HG02642 (cell line): ENCODE measurements around the gene COL27A1.

ENCODE experiments used
- ATAC-seq: cut with Tn5 transposase; IDR thresholded peaks from one replicate; pipeline ENCODE4 v1.9.1; 2021; ENCODE audit warnings: mild to moderate bottlenecking; ENCODE audit not compliant: unreplicated experiment, poor library complexity

Gene COL27A1

DNA sequence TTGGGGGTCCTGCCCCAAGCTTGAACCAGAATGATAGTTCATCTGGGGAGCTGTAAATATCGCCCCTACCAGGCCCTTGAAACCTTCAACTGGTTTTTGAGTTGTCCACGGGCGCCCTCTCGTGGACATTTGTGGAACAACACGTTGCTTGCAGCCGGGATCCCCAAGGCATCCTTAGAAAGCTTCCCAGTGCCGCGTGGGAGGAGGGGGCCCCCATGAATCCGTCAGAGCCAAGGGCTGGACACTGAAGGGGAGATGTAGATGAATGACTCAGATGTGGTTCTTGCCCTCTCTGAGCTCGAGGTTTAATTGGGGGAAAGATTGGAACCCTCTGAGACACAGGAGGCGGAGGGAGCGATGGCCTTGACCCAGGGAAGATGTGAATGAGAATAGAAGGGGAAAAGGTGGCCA, 135.7 kb downstream of the COL27A1 start:
- ATAC-seq, result no peak

DNA sequence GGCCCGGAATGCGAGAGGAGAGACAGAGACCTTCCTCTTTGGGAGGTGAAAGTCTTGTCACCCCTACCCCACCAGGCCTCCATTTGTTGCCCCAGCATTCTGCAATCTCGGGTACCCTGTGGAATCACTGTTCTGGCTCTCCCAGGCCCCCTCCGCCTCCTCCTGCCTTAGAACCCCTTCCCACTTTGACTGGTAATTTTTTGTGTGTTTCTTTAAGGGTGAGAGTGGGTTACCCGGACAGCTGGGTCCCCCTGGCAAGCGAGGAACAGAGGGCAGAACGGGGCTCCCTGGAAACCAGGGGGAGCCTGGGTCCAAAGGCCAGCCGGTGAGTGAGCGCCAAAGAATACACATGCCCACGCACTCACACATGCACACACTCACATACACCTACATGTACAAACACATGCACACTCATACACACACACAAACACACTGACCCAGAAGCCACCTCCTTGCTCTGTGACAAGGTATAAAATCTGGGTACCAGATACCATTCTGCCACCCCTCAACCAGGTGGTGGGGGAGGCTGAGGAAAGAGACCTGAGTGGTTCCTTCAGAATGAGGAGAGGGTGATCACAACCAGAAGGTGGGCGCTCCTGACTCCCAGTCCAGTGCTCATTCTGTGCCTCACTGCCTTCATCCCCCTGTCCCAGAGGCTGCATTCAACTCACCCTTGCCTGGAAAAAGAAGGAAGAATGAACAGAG, 136.7 kb downstream of the COL27A1 start:
- ATAC-seq, result no peak

DNA sequence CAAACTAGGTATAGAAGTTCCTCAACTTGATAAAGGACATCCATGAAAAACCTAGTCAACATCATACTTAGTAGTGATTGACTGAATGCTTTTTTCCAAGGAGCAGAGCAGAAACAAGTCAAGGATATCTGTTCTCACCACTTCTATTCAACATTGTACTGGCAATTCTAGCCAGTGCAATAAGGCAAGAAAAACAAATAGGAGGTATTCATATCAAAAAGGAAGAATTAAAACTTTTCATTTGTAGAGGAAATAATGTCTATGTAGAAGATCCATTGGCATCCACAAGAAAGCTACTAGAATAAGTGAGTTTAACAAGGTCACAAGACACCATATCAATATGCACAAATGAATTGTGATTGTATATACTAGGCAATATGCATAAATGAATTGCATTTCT, 139.3 kb downstream of the COL27A1 start:
- no peak for ATAC-seq

- no peak for ATAC-seq
Observed at GRCh38 chr9:114296338-114296737, 141.0 kb downstream of the COL27A1 start.

DNA sequence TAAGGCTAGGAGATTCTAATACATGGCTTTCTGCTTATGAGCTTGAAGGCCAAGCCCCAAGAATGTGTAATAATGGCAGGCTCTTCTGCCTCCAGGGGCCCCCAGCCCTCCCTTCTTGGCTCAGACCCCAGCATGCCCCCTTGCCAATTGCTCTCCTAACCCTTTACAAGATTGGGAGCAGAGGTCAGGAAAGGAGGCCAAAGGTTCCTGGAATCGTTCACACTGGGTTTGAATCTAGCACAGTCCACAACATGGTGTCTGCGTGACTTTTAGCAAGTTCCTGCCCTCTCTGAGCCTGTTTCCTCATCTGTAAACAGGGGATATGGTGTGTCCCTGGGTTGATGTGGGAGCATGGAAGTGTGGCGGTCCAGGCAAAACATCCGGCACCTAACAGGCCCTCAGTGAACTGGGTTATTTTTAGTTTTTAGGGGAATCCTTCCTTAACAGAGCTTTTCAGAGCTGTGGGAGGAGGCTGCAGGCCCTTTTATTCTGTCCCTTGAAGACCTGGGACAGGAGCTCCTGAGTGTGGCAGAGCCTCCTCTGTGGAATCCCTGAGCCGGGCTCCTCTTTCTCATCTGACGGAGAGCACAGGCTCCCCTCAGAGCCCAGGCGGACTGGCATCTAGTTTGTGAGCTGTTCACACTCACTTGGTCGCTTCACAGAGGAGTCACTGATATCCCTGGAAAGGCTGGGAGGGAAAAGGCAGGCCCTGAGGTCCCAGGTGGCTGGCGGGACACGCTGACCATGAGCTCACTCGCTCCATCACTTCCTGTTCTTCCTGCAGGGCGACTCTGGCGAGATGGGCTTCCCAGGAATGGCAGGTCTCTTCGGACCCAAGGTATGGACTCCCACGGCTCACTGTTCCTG, 144.2 kb downstream of the COL27A1 start:
- no peak for ATAC-seq

DNA sequence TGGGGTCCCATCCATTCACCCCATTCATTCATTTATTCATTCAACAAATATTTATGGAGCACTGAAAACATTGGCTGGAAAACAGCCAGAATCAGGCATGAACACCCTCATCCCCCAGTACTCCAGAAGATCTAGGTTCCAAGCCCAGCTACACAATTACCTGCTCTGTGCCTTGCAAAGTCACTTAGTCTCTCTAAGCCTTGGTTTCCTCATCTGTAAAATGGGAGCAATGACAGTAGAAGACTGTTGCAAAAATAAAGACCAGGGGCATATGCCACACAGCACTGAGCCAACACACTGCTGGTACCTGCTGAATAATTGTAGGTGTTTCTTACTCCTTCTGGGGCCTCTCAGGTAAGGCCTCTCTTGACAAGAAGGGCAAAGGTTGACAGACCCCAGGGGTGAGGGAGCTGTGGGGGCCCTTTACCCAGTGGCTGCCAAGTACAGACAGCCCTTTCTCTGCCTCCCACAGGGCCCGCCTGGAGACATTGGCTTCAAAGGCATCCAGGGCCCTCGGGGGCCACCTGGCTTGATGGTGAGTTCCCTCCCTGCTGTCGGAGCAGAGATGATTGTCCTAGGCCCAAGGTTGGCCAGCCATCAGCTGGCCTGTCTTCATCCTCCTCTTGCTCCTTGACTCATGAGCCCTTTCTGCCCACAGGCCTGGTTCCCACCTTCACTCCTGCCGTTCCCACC, 145.0 kb downstream of the COL27A1 start:
- no peak for ATAC-seq

DNA sequence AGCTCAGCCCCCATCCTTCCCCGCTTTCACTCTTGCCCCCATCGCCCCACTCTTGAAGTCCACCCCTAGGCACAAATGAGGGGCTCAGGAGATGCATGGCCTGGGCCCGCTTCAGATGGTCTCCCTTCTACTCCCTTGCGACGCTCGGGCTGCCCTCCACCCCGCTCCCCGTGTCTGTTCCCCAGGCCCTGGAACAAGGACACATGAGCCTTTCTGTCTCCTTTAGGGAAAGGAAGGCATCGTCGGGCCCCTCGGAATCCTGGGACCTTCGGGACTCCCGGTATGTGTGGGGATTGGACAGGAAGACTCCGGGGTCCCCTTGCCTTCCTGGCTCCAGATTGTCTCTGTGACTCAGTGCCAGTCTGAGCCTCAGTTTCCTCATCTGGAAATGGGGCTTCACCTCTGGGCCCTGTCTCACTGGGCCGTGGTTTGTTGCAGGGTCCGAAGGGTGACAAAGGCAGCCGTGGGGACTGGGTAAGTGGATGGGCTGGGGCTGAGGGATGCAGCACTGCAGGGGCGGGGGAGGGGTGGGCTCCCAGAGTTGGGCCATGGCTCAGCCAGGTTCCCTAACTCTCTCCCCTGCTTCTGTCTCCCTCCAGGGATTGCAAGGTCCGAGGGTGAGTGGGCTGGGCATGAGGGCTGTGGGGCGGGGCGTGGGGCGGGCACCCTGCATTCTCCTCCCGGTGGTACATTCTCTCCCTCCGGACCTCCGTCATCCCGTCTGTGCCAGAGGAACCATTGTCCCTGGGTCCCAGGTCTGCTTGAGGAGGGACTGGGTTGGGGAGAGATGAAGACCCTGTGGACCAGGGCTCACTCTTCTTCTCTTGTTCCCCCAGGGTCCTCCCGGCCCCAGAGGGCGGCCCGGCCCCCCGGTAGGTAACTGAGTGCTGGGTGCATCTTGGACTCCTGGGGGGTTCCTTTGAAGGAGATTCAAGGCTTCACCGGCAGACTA, 145.8 kb downstream of the COL27A1 start:
- ATAC-seq, result no peak

GRCh38 chr9:114301798-114302565, 146.6 kb downstream of the COL27A1 start:
- ATAC-seq, result no peak

DNA sequence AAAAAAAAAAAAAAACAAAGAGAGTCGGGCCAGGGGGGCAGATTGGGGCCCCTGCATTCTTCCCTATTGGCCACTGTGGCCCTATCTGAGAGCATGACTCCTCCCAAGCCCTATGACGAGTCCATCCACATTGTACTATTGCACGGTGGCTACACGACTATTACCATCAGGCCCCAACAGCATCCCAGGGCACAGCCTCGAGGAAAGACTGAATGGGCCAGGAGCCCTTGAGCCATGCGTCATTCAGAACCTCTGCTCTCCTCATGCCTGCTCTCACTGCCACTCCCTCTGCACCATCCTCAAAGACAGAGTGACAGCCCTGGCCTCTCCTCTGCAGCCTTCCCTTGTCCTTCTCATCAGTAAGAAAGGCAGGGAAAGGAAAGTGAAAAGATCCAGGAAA, 147.4 kb downstream of the COL27A1 start:
- ATAC-seq, result no peak

DNA sequence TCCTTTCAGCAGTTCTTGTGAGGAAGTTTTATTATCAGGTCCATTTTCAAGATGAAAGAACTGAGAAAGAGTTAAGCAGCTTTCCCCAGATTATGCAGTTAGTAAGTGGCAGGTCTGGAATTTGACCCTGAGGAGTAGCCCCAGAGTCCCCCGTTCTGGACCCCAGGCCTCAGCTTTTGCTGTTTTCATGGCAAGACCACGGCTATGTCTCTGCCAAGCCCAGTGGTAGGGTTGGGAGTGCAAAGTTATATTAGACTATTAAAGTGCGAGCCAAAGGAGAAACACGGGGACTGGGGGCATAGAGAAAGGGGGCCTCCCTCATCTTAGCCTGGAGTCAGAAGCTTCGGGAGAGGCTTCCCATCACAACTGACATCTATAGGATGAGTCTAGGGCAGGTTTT, 148.2 kb downstream of the COL27A1 start:
- ATAC-seq, result no peak

- no peak for ATAC-seq
Observed at GRCh38 chr9:114303977-114304376, 148.6 kb downstream of the COL27A1 start.

DNA sequence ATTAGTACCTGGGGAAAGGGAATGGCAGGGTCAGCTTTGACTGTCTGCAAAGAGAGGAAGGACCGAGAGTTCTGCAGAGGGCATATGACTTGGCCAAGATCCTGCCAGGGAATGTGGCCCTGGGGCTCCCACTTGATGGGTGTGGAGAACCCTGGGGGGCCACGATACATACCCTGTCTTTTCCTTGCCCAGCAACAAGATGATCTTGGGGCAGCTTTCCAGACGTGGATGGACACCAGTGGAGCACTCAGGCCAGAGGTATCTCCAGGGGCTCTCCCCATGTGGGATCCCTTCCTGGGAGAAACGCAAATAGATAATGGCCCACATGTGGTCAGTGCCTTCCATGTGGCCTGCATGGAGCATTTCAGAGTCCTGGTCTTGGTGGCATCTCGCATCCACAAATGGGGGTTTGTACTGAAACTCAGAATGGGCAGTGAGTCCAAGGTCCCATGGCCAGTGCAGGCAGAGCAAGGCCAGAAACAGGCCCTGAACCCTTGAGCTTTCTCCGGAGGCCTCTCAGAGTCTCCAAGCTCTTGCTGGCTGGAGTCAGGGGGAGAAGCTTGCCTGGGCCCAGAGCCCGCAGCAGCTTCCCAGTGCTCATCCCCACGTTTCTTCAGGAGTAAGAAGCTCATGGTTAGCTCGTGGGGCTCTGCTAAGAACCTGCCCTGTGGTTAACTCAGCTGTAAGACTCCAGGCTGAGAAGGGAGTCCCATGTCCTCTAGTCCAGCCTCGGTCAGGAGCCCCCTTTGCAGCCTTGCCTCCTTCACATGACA, 149.3 kb downstream of the COL27A1 start:
- ATAC-seq, result no peak

GRCh38 chr9:114307899-114308267, 152.5 kb downstream of the COL27A1 start:
- no peak for ATAC-seq

GRCh38 chr9:114308361-114308950, 153.1 kb downstream of the COL27A1 start:
- ATAC-seq, result no peak

- ATAC-seq, result no peak
Observed at GRCh38 chr9:114309096-114309495, 153.8 kb downstream of the COL27A1 start.

DNA sequence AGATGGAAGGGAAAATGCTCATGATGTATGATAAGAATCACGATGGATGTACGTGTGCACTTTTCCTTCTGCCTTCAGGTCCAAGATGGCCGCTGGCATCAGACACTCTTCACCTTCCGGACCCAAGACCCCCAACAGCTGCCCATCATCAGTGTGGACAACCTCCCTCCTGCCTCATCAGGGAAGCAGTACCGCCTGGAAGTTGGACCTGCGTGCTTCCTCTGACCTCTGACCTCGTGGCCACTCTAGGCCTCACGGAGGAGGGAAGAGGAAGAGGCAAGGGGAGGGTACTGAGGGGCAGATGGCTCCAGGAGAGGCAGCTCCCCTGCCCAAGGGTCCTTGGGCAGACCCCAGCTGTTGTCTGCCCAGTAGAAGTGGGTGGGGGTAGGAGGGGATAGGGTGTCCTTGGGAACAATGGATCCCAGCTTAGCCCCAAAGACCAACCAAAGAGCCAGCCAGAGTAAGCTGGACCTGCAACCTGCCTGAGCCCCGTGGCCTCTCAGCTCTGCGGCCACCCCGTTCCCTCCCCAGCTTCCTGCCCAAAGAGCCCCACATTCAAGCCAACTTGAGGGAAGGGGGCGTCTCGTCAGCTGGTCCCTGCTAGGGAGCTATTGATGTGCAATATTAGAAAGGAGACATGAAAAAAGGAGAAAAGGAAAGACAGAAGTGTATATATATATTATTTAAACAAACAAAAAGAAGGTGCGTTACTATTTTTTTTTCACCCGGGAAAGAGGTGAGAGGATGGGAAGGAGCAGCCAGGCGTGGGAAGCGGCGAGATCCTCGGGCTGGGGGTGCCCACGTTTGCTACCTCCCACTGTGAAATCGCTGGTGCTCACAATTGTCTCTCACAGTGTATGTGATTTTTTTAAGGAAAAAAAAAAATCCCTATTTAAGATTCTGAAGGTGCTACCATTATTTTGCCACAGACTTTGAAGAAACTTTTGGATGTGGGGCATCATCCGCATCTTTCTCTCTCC, 155.4 kb downstream of the COL27A1 start:
- ATAC-seq, result no peak
